Loucy (cell line): ENCODE results near the gene STAT4.

Source experiments
- H2AFZ ChIP-seq: fragments of 200-600 bp; sonication (generic); 2 replicates; pipeline ENCODE4 v1.6.0; 2016; ENCODE audit warnings: antibody characterized with exemption, mild to moderate bottlenecking, low read length, moderate library complexity
- H3F3A ChIP-seq: fragments of 200-600 bp; 2 replicates; pipeline ENCODE4 v1.6.0; 2016; ENCODE audit warnings: antibody characterized with exemption, low read depth, mild to moderate bottlenecking
- H3K27me3 ChIP-seq: fragments of 200-600 bp; sonication (generic); 2 replicates; pipeline ENCODE4 v1.6.1; 2014; ENCODE audit warnings: low read length, mild to moderate bottlenecking; ENCODE audit not compliant: insufficient read depth, poor library complexity, severe bottlenecking
- H3K36me3 ChIP-seq: fragments of 200-600 bp; sonication (generic); 2 replicates; pipeline ENCODE4 v1.6.1; 2016; ENCODE audit warnings: low read length; ENCODE audit not compliant: insufficient read depth
- H3K4me1 ChIP-seq: fragments of 200-600 bp; sonication (generic); 2 replicates; pipeline ENCODE4 v1.5.1; 2014; ENCODE audit warnings: low read length, mild to moderate bottlenecking; ENCODE audit not compliant: insufficient read depth, poor library complexity, severe bottlenecking
- H3K4me2 ChIP-seq: fragments of 200-600 bp; sonication (generic); 2 replicates; pipeline ENCODE4 v1.6.0; 2014; ENCODE audit warnings: antibody characterized with exemption, low read length, low read depth, mild to moderate bottlenecking; ENCODE audit not compliant: poor library complexity, severe bottlenecking
- H3K4me3 ChIP-seq: fragments of 200-600 bp; sonication (generic); 2 replicates; pipeline ENCODE4 v1.5.1; 2014; ENCODE audit warnings: low read length, mild to moderate bottlenecking, mixed read lengths; ENCODE audit not compliant: poor library complexity, severe bottlenecking
- H3K79me2 ChIP-seq: fragments of 200-600 bp; sonication (generic); 2 replicates; pipeline ENCODE4 v1.6.1; 2014; ENCODE audit warnings: low read length; ENCODE audit not compliant: insufficient read depth
- H3K9ac ChIP-seq: fragments of 200-600 bp; sonication (generic); 2 replicates; pipeline ENCODE4 v1.6.0; 2014; ENCODE audit warnings: mild to moderate bottlenecking, low read depth, low read length, moderate library complexity; ENCODE audit not compliant: poor library complexity, severe bottlenecking
- H3K9me2 ChIP-seq: fragments of 200-600 bp; sonication (generic); replicated peaks from 2 replicates; pipeline ENCODE4 v1.6.1; 2016; ENCODE audit warnings: low read depth, low read length, mixed read lengths
- H3K9me3 ChIP-seq: fragments of 200-600 bp; sonication (generic); 2 replicates; pipeline ENCODE4 v1.6.1; 2014; ENCODE audit warnings: mild to moderate bottlenecking, antibody characterized with exemption, low read length, low read depth; ENCODE audit not compliant: insufficient read depth
- H4K20me1 ChIP-seq: fragments of 200-600 bp; sonication (generic); 2 replicates; pipeline ENCODE4 v1.6.0; 2014; ENCODE audit warnings: antibody characterized with exemption, low read length, mild to moderate bottlenecking; ENCODE audit not compliant: insufficient read depth, poor library complexity, severe bottlenecking
- CTCF ChIP-seq: fragments of 200-600 bp; sonication (generic); conservative IDR thresholded peaks from 2 replicates; pipeline ENCODE4 v1.5.1; 2014; ENCODE audit warnings: mild to moderate bottlenecking, antibody characterized with exemption, low read length
- EZH2phosphoT487 ChIP-seq: fragments of 200-600 bp; IDR thresholded peaks from 2 replicates; pipeline ENCODE4 v1.6.1; 2018; ENCODE audit warnings: antibody characterized with exemption, mild to moderate bottlenecking, moderate library complexity, borderline replicate concordance

Gene STAT4

GRCh38 chr2:191066197-191066918 is 84.4 kb downstream of the STAT4 start:
- Histone ChIP-seq H3K9ac (peak overlapping the region; percentile 74), H3K36me3 (no peaks in the 10 kb centered on the region), H3K4me1 (peaks cover 84% of the 10 kb centered on the region), H4K20me1 (no peaks in the 10 kb centered on the region), H2AFZ (peak overlapping the region; percentile 47), H3K9me3 (no peaks in the 10 kb centered on the region), H3K4me3 (peak overlapping the region; percentile 68), H3F3A (peaks cover 16% of the 10 kb centered on the region), H3K79me2 (0 out of 2 replicates have a peak, but pooled peaks cover 4% of the 10 kb centered on the region), H3K9me2 (no peaks in the 10 kb centered on the region), H3K4me2 (peak overlapping the region; percentile 76), H3K27me3 (no peaks in the 10 kb centered on the region)
- TF ChIP-seq CTCF (no peak), EZH2phosphoT487 (no peak)

- no peaks in the 10 kb centered on the region for H3K9me2 ChIP-seq
- TF ChIP-seq CTCF = no peak
- no peak for TF ChIP-seq EZH2phosphoT487
- no peaks in the 10 kb centered on the region for H3K36me3 ChIP-seq
- H3K4me1 ChIP-seq = peaks cover 89% of the 10 kb centered on the region
- H3F3A ChIP-seq = peaks cover 21% of the 10 kb centered on the region
- H2AFZ ChIP-seq = no peak overlapping the region
- peak overlapping the region; percentile 76 for H3K4me2 ChIP-seq
- H3K27me3 ChIP-seq = no peaks in the 10 kb centered on the region
- H3K4me3 ChIP-seq = peak overlapping the region; percentile 68
- H3K9me3 ChIP-seq = no peaks in the 10 kb centered on the region
- no peaks in the 10 kb centered on the region for H4K20me1 ChIP-seq
- peak overlapping the region; percentile 74 for H3K9ac ChIP-seq
- 0 out of 2 replicates have a peak, but pooled peaks cover 4% of the 10 kb centered on the region for H3K79me2 ChIP-seq
Observed at GRCh38 chr2:191065785-191066184, 85.0 kb downstream of the STAT4 start.

GRCh38 chr2:191064590-191064989 is 86.2 kb downstream of the STAT4 start:
- H3K4me3 ChIP-seq = peak overlapping the region; percentile 68
- peaks cover 88% of the 10 kb centered on the region for H3K4me1 ChIP-seq
- H3K9me3 ChIP-seq = no peaks in the 10 kb centered on the region
- no peaks in the 10 kb centered on the region for H4K20me1 ChIP-seq
- H3K36me3 ChIP-seq = no peaks in the 10 kb centered on the region
- 0 out of 2 replicates have a peak, but pooled peaks cover 4% of the 10 kb centered on the region for H3K79me2 ChIP-seq
- TF ChIP-seq CTCF = no peak
- TF ChIP-seq EZH2phosphoT487 = no peak
- peak overlapping the region; percentile 11; the same call in 1 of the 2 replicates for H2AFZ ChIP-seq
- peak overlapping the region; percentile 74 for H3K9ac ChIP-seq
- H3K4me2 ChIP-seq = peak overlapping the region; percentile 76
- H3F3A ChIP-seq = peaks cover 22% of the 10 kb centered on the region
- no peaks in the 10 kb centered on the region for H3K27me3 ChIP-seq
- H3K9me2 ChIP-seq = no peaks in the 10 kb centered on the region
